GM19455 (cell line): ENCODE data around the gene CCBE1.

Source experiments
- ATAC-seq: cut with Tn5 transposase; IDR thresholded peaks from one replicate; pipeline ENCODE4 v1.9.1; 2021; ENCODE audit not compliant: unreplicated experiment

CCBE1 gene

DNA sequence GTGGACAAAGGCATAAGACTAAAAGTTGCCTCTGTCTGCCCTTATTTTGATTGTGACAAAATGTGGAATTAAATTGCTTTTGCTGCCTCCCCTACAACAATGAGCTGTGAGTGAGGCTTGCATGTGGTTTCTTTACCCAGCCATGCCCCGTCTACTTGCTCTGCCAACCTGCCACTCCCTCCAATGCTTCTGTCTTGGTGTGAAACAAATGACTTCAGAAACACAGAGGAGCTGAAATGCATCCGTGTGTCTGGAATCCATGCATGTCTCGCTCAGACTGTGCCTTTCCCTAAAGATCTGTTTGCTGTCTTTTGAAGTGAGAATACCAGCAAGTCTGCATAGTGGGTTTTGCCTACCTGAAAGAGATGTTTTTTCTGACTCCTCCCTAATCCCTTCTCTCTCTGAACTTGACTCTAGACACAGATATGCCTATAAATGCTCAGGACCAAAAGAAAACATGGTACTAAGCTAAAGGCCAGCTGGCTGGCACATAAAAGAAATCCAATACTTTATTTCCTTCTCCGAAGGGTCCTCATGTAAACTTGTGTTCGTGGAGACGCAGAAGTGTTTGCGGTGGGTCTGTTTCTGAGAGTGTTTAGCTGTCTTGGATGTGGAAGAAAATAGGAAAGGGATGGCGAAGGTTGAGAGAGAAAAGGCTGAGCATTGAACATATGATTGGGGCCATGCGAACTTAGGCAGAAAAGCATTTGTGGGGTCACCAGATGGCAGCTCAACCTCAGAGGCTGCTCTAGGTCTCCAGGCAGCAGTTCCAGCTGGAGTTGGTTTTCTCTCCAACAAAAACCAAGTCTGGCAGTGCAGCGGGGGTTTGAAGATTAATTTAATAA, 120.5 kb downstream of the CCBE1 start:
- no peak for ATAC-seq

DNA sequence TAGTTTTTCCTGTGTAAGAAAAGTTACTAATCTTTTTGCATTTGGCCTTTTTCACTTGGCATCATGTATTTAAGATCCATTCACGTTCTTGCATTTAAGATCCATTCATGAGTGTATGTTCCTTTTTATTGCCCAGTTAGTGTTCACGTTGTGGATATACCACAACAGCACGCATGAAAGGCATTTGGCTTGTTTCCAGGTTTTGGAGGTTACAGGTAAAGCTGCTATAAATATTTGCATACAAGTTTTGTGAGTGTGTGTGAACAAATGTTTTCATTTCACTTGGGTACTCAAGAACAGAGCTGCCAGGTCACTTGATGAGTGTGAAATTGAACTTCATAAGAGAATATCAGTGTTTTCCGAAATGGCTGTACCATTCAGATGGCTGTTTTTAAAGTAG, 121.2 kb downstream of the CCBE1 start:
- ATAC-seq: no peak

DNA sequence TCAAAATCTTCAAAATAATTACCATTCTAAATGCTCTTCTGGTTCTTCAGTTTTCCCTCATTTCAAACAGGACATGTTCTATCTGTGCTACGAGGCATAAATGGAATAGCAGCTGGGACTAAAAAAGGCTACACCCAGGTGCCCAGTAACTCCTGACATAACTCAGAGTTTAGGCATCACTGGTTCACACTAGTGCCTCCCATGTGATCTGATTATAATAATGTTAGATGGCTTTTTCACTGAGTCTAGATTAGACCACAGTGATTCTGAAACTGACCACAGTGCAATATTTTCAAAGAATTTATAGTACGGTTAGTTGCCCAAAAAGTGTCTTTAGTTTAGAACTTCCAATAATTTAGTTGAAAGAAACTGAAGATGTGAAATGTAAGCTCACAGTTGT, 123.3 kb downstream of the CCBE1 start:
- no peak for ATAC-seq

- ATAC-seq: no peak
Measured at GRCh38 chr18:59571902-59572301, 125.3 kb downstream of the CCBE1 start.

DNA sequence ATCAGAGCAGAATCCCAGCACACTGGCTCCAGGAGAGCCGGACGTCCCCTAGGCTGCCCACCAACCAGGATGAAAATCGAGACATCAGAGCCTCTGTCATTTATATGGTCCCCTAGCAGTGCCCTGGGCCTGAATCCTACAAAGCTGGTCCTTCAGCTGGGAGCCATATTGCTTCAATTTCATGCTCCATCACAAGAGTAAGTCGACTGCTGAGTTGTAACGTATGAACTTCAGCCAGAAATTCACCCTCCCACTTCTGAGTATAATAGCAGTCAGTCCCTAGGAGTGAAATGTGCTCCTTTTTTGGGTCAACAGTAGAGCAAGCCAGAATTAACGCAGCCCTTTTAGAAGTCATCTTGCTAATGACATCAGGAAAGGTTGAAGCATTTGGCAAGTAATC, 126.4 kb downstream of the CCBE1 start:
- ATAC-seq: no peak

DNA sequence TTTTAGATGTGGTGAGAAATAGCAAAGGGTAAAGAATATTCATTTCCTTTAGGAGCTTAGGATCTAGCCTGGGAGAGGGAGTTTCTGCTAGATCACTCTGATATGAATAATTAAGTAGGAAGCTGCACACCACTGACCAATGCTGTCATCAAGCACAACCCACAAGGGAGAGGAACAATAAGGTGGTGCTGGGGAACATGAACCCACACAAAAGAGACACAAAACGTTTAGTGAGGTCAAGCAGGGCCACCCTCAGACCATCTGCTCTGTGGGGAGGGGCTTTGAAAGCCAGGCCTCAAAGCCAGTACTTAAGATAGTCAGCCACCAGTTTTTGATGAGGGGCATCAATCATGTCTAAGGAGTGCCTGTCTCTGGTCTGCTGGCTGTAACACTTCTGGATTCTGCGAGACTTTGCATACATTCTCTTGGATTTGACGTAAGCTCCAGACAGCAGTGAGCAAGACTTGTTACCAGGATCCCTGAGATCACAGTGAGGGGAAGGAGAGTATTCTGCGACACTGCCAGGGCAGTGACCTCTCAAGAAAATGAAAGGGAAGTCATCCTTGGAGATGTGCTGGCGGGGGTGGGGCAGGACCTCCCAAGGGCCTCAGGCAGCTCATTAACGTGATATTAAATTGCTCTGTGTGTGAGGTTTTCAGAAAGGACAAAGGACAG, 127.0 kb downstream of the CCBE1 start:
- no peak for ATAC-seq

DNA sequence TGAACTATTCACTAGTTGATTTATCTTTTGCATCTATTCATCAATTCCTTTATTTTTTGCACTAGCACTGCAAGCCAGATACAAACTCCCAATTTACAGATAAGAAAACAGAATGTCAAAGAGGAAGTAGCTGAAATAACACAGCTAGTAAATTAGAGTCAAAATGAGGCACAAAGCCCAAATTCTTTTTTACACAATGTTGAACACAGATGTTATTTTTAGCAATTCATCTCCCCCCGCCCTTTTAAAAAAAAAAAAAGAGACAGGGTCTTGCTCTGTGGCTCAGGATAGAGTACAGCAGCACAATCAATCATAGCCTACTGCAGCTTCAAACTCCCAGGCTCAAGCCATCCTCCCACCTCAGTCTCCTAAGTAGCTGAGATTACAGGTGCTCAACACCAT, 127.8 kb downstream of the CCBE1 start:
- no peak for ATAC-seq

DNA sequence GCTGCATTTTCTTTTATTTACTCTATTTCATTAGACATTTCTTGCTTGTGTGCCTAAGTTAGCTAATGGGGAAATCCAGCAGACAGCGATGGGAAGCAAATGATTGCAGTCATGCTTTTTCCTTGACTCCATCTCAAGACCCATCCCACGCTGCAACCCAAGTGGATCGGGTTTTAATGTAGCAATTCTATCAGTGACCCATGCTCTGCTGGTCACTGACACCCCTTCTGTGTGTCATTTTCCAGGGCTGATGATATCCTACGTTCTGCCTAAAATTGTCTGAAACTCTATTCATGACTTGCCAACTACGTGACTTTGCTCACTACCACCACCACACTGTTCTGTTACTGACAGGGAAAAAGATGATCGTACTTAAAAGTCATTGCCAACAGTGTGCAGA, 129.8 kb downstream of the CCBE1 start:
- ATAC-seq: no peak

GRCh38 chr18:59566533-59566971, 130.7 kb downstream of the CCBE1 start:
- ATAC-seq: no peak

- ATAC-seq: no peak
Measured at GRCh38 chr18:59565957-59566356, 131.3 kb downstream of the CCBE1 start.

- ATAC-seq: no peak
Measured at GRCh38 chr18:59564561-59564960, 132.7 kb downstream of the CCBE1 start.

DNA sequence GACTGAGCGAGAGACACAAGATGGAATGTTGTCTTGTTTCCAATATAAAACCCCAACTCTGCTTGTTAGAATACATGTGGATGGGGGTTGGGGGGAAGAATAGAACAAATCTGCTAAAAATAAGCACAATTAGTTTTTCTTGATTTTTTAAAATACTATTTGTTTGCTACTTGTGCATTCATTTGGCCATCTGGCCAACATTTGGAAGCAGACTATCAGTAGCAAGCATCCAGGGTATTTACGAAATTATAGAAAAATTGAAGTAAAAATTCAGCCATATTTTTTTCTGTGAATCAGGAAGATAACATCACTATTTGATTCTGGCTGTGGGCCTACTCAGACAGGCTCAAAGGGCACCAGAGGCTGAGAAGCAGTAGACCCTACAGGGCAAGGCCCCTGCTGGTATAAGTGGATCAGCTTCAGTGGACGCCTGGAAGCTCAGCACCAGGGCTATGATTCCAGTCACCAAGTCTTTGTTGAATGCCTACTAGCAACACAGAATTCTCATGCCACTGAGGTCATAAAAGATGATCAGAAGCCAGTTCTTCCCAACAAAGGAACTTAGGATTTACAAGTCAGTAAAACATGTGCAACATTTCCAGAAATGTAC, 133.9 kb downstream of the CCBE1 start:
- ATAC-seq: no peak

- no peak for ATAC-seq
Measured at GRCh38 chr18:59562751-59563150, 134.5 kb downstream of the CCBE1 start.

- ATAC-seq: no peak
Measured at GRCh38 chr18:59561612-59562011, 135.6 kb downstream of the CCBE1 start.

DNA sequence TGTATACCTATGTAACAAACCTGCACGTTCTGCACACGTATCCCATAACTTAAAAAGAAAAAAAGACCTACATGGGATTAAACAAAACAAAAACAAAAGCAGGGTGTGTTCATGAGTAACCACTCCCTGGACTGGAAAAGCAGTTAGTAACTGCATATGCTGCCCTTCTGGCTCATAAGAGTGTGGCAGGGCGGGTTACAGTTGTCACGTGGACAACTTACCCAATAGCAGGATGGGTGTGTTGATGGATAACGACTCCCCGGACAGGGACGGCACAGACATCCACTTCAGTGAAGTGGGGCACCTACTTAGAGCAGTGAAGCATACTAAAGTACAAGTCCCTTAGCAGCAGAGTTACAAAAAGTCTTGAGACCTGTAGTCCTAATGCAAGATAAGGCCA, 136.7 kb downstream of the CCBE1 start:
- no peak for ATAC-seq

DNA sequence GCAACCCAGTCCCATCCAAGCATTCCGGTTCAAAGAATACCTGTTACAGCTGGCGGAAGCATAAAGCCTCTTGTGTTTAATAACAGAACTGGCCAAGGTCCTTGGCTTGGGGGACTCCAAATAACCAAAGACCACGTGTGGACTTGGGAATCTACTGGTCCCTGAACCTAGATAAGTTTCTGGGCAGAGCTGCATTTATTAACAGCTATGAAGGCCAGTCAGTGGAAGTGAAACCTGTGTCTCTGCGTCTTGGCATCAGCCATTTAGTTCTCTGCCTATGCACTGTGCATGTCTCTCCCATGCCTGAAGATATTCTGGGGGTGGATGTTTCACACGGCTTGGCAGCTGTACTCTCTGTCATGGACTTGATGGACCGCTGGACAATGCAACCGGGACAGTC, 137.7 kb downstream of the CCBE1 start:
- no peak for ATAC-seq

- no peak for ATAC-seq
Measured at GRCh38 chr18:59555995-59556659, 141.1 kb downstream of the CCBE1 start.

- ATAC-seq: no peak
Measured at GRCh38 chr18:59554796-59555335, 142.4 kb downstream of the CCBE1 start.

GRCh38 chr18:59553273-59553870, 143.9 kb downstream of the CCBE1 start:
- no peak for ATAC-seq

DNA sequence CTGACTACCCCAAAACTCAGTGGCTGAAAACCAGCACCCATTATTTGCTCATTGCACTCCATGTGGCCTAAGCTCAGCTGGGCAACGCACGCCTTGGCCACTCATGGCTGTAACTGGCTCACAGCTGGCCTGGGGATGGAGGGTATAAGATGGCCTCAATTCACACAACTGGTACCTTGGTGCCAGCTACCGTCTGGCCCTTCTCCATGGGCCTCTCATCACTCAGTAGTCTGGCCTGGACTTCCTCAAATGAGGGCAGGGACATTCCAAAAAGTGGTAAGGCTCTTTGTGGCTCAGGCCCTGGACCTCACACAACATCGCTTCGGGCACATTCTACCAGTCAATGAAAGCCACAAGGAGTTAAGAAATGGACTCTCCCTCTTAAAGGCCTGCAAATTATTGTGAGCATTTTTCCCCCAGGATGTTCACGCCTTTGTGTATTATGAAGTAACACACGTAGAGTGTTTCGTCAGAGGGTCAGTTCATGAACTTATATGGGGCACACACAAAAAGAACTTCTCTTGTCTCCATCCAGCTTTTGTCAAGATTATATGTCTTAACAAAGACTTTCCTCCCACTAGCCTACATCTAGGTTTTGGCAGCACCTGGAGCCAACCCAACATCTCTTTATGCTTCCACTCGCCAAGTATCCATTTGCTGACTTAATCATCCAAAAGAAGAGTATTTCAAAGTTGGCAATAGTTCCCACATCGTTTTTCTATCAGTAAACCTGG, 145.2 kb downstream of the CCBE1 start:
- ATAC-seq: no peak
